ENCODE results near the gene LPXN.

Gene LPXN

DNA sequence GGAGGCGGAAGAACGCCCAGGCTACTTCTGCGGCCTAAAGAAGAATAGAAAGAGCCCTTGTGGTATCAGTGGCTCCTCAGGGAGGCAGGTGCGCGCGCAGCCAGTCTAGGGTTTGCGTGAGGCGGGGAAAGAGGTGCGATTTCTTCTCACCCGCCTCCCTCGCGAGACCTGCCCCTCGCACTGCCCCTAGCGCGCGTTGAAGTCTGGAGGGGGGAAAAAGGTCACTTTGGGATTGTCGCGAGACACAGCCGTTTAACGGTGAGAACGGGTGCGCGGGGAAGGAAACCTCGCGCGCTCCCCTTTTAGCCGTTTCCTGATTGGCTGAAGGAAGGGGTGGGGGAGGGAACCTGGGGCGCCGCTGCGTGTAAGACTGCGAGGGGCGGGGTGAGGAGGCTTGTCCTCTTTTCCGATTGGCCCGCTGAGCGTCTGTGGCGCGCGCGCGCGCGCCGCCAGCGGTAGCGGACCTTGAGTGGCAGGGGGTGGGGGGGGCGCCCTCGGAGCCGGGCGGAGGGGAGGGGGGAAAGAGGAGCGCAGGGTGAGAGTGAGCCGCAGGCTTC lies 3.1 kb upstream of the LPXN start, which contains the start of gene ZFP91:
Gene ZFP91, plus strand, starts transcription at position 429 of the 557 bp plus-strand sequence. CDS start 219 bp downstream, outside the sequence.
- Histone ChIP-seq H3K9ac (ENCODE audit: low read depth, low read length, poor library complexity, severe bottlenecking) (peak within 1 kb of the TSS; percentile 99), H3K79me2 (ENCODE audit: insufficient read depth, low read length) (peaks cover 77% of the 10 kb centered on the region), H3K9me2 (replicated peaks; ENCODE audit: low read depth, low read length) (no peaks in the 10 kb centered on the region), H3F3A (ENCODE audit: low read depth) (peaks cover 12% of the 10 kb centered on the region), H2AFZ (ENCODE audit: low read length) (peak within 1 kb of the TSS; percentile 24; the same call in 1 of the 2 replicates), H3K4me2 (ENCODE audit: low read depth, low read length, poor library complexity, severe bottlenecking) (peak within 1 kb of the TSS; percentile 97), H3K4me1 (ENCODE audit: insufficient read depth, low read length, poor library complexity, severe bottlenecking) (peaks cover 62% of the 10 kb centered on the region), H3K27me3 (ENCODE audit: insufficient read depth, low read length, poor library complexity, severe bottlenecking) (peaks cover 4% of the 10 kb centered on the region), H4K20me1 (ENCODE audit: insufficient read depth, low read length, poor library complexity, severe bottlenecking) (peaks cover 47% of the 10 kb centered on the region), H3K4me3 (ENCODE audit: low read length, poor library complexity, severe bottlenecking) (peak within 1 kb of the TSS; percentile 94), H3K9me3 (ENCODE audit: insufficient read depth, low read depth, low read length) (no peaks in the 10 kb centered on the region), H3K36me3 (ENCODE audit: insufficient read depth, low read length) (no peaks in the 10 kb centered on the region)
- TF ChIP-seq, protein P1, sequence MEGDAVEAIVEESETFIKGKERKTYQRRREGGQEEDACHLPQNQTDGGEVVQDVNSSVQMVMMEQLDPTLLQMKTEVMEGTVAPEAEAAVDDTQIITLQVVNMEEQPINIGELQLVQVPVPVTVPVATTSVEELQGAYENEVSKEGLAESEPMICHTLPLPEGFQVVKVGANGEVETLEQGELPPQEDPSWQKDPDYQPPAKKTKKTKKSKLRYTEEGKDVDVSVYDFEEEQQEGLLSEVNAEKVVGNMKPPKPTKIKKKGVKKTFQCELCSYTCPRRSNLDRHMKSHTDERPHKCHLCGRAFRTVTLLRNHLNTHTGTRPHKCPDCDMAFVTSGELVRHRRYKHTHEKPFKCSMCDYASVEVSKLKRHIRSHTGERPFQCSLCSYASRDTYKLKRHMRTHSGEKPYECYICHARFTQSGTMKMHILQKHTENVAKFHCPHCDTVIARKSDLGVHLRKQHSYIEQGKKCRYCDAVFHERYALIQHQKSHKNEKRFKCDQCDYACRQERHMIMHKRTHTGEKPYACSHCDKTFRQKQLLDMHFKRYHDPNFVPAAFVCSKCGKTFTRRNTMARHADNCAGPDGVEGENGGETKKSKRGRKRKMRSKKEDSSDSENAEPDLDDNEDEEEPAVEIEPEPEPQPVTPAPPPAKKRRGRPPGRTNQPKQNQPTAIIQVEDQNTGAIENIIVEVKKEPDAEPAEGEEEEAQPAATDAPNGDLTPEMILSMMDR (conservative IDR thresholded peaks at IDR 0.05; ENCODE audit: low read length), result no peak
- TF ChIP-seq EZH2phosphoT487 (IDR thresholded peaks at IDR 0.05; ENCODE audit: borderline replicate concordance), result no peak

DNA sequence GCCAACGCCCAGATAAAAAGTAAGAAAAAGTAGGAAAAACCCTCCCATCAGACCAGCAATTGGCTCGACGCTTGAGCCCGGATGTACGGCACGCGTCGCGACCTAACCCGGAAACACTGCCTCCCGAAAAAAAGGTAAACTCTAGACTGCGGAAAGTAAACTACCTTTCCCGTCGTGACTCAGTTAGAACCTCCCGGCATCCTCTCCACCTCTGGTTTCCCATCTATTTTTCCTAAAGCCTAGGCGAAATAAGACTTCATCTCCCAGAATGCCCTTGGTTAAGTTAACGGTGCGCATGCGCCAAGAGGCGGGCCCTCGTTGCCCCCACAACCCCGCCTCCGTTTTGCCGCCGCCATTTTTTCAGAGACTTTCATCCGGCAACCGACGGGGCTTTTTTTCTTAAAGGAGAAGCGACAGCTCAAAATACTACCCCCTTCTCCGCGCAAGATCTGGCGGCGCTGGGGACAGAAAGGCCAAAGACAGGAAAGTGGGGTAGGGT lies 2.5 kb upstream of the LPXN start:
- Histone ChIP-seq H3K36me3 (ENCODE audit: insufficient read depth, low read length) (no peaks in the 10 kb centered on the region), H3F3A (ENCODE audit: low read depth) (peaks cover 18% of the 10 kb centered on the region), H4K20me1 (ENCODE audit: insufficient read depth, low read length, poor library complexity, severe bottlenecking) (peaks cover 41% of the 10 kb centered on the region), H3K4me3 (ENCODE audit: low read length, poor library complexity, severe bottlenecking) (peak overlapping the region; percentile 86), H3K9me3 (ENCODE audit: insufficient read depth, low read depth, low read length) (no peaks in the 10 kb centered on the region), H3K4me1 (ENCODE audit: insufficient read depth, low read length, poor library complexity, severe bottlenecking) (peaks cover 61% of the 10 kb centered on the region), H2AFZ (ENCODE audit: low read length) (peak overlapping the region; percentile 24; the same call in 1 of the 2 replicates), H3K4me2 (ENCODE audit: low read depth, low read length, poor library complexity, severe bottlenecking) (peak overlapping the region; percentile 97), H3K27me3 (ENCODE audit: insufficient read depth, low read length, poor library complexity, severe bottlenecking) (peaks cover 4% of the 10 kb centered on the region), H3K9ac (ENCODE audit: low read depth, low read length, poor library complexity, severe bottlenecking) (peak overlapping the region; percentile 99), H3K79me2 (ENCODE audit: insufficient read depth, low read length) (peaks cover 77% of the 10 kb centered on the region), H3K9me2 (replicated peaks; ENCODE audit: low read depth, low read length) (no peaks in the 10 kb centered on the region)
- no peak for TF ChIP-seq EZH2phosphoT487 (IDR thresholded peaks at IDR 0.05; ENCODE audit: borderline replicate concordance)
- TF ChIP-seq, protein P1 (conservative IDR thresholded peaks at IDR 0.05; ENCODE audit: low read length), result no peak

DNA sequence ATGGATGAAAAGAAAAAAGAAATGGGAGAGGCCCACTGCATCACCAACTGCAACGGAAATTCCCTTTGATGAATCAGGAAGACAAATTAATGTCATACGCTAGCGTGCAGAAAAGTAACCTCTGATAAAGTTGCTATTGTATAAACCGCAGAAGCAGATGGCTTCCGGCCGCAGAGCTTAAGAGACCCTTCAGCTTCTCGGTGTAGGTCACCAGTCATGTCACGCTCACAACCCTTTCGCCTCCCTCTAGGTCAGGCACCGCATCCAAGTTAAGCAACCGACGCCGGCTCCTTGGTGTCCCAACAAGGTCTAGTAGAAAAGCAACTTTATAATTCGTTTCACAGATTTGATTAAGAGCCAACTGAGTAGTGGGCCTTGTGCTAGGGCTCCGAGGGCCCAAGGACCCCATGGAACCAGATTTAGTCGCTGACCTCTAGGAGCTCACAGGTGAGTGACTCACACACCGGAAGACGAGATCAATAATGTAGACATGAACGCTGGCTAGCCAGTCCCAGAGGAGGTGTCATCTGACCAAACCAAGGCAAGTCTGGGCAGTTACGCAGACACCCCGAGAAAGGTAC lies 2.0 kb upstream of the LPXN start:
- H3K4me1 ChIP-seq (ENCODE audit: insufficient read depth, low read length, poor library complexity, severe bottlenecking), result peaks cover 58% of the 10 kb centered on the region

More for the DNA sequence above, 2.0 kb upstream of the LPXN start:
- peak overlapping the region; percentile 99 for H3K9ac ChIP-seq (ENCODE audit: low read depth, low read length, poor library complexity, severe bottlenecking)
- peaks cover 38% of the 10 kb centered on the region for H4K20me1 ChIP-seq (ENCODE audit: insufficient read depth, low read length, poor library complexity, severe bottlenecking)
- H3K9me3 ChIP-seq (ENCODE audit: insufficient read depth, low read depth, low read length), result no peaks in the 10 kb centered on the region
- H3K9me2 ChIP-seq (replicated peaks; ENCODE audit: low read depth, low read length), result no peaks in the 10 kb centered on the region
- peaks cover 77% of the 10 kb centered on the region for H3K79me2 ChIP-seq (ENCODE audit: insufficient read depth, low read length)
- H3F3A ChIP-seq (ENCODE audit: low read depth), result peaks cover 19% of the 10 kb centered on the region
- H3K4me3 ChIP-seq (ENCODE audit: low read length, poor library complexity, severe bottlenecking), result peak overlapping the region; percentile 86
- no peaks in the 10 kb centered on the region for H3K36me3 ChIP-seq (ENCODE audit: insufficient read depth, low read length)
- 0 out of 2 replicates have a peak overlapping the region, but pooled peaks have one; percentile 4 for H2AFZ ChIP-seq (ENCODE audit: low read length)
- peak overlapping the region; percentile 97 for H3K4me2 ChIP-seq (ENCODE audit: low read depth, low read length, poor library complexity, severe bottlenecking)
- H3K27me3 ChIP-seq (ENCODE audit: insufficient read depth, low read length, poor library complexity, severe bottlenecking), result peaks cover 4% of the 10 kb centered on the region
- TF ChIP-seq, protein P1 (conservative IDR thresholded peaks at IDR 0.05; ENCODE audit: low read length), result no peak
- TF ChIP-seq EZH2phosphoT487 (IDR thresholded peaks at IDR 0.05; ENCODE audit: borderline replicate concordance), result no peak
